Adrenal gland (tissue), 12 donors: ENCODE results near the gene ETNK2. TPM values are rescaled to one million over a fixed set of nuclear protein-coding genes. Genes with fewer than 3 reads are reported as not detected.
A peak's percentile ranks its signal among the peaks of the same experiment; 100 is the strongest.

ENCODE experiments used
- DNase-seq, 7 donors: peaks; one replicate each; pipeline ENCODE4 v3.0.0-alpha.2; 2019 to 2020
- H3K27ac ChIP-seq, 5 donors: fragments of 200-600 bp; sonication (generic) in 4 of 5; 1 replicate in 3 of 5; 2 replicates in 2 of 5; pipeline versions ENCODE4 v1.5.1 to v1.8.0; 2016 to 2020; ENCODE audit warnings: mild to moderate bottlenecking in 1 of 5
- H3K27me3 ChIP-seq: fragments of 200-600 bp; 2 replicates; pipeline ENCODE4 v1.8.0; 2021
- H3K36me3 ChIP-seq, 2 donors: fragments of 200-600 bp; replicated peaks in 1 of 2; 1 replicate in 1 of 2; 2 replicates in 1 of 2; pipeline versions ENCODE4 v1.5.1 to v1.8.0; 2018 to 2022
- H3K4me1 ChIP-seq, 2 donors: fragments of 200-600 bp; replicated peaks in 1 of 2; 1 replicate in 1 of 2; 2 replicates in 1 of 2; pipeline versions ENCODE4 v1.5.1 to v1.8.0; 2018 to 2021
- H3K4me3 ChIP-seq, 4 donors: fragments of 200-600 bp; sonication (generic) in 3 of 4; one replicate each; pipeline ENCODE4 v1.5.1; 2016 to 2018
- H3K9me3 ChIP-seq, 3 donors: fragments of 200-600 bp; sonication (generic) in 1 of 3; replicated peaks in 1 of 3; 1 replicate in 2 of 3; 2 replicates in 1 of 3; pipeline versions ENCODE4 v1.5.1 to v1.8.0; 2016 to 2021
- POLR2A ChIP-seq, 2 donors: fragments of 450-650 bp; IDR thresholded peaks; one replicate each; pipeline ENCODE4 v1.6.1; 2017; ENCODE audit warnings: antibody characterized with exemption in 2 of 2, mild to moderate bottlenecking in 2 of 2, moderate library complexity in 1 of 2
- WGBS, 4 donors: extraction: QIAGEN DNeasy Blood & Tissue Kit in 2 of 4; methylation state at CpG; one replicate each; pipeline versions ENCODE4 v1.1.5 to v1.1.7; 2013 to 2017; 5-methylcytosine and 5-hydroxymethylcytosine counted together
- intact Hi-C, 2 donors: fragments of 100-400 bp; cut with DNase I; formaldehyde crosslinking; loops; one replicate each; pipeline versions ENCODE4 v1.14.1 to v1.15.0; 2022 to 2023
- polyA plus RNA-seq, 3 donors: library from polyadenylated mRNA; stranded (reverse); fragments of 200-250 nt in 2 of 3; fragments of 350-450 nt in 1 of 3; fragmentation: Illumina TruSeq in 1 of 3; extraction: RNeasy Lipid Tissue Mini Kit (QIAGEN cat#74804) in 1 of 3; gene quantifications; one replicate each; pipeline ENCODE4 v1.2.3, GENCODE V29; 2013 to 2014
- total RNA-seq, 9 donors: library from RNA; depleted of rRNA in 4 of 9; stranded (reverse); fragments of >200 nt in 4 of 9; fragments of 120-200 nt in 1 of 9; fragmentation: NEBNext Ultra II Directional in 1 of 9; extraction: Animal tissue kit (Norgen Biotek cat#: 25700) in 1 of 9; gene quantifications; one replicate each; pipeline versions ENCODE4 v1.1.0 to v1.2.4, GENCODE V29; 2013 to 2023
- TF ChIP-seq, protein P1 (sequence below), 6 experiments: fragments of 450-650 bp in 4 of 6; fragments of 200-600 bp in 2 of 6; sonication (generic) in 1 of 6; IDR thresholded peaks; 1 replicate in 5 of 6; 2 replicates in 1 of 6; pipeline versions ENCODE4 v1.5.1 to v1.8.0; 2016 to 2021; ENCODE audit warnings: antibody characterized with exemption in 6 of 6, mild to moderate bottlenecking in 2 of 6, moderate library complexity in 1 of 6
- donor health status: healthy with polysubstance abuse.
- donor health status: Bipolar disorder and iron deficiency.
- donor health status: DM: yes; HTN: yes; CAD: no.
- donor health status: DM: no; HTN: no; CAD: no.
- donor health status: DM: no; HTN: no; CAD: no.
- donor health status: DM: yes; HTN: yes; CAD: no.

Gene ETNK2
- total and polyA plus RNA-seq, 12 donors, result 3.1 to 78.6 (median 9.3) TPM

DNA sequence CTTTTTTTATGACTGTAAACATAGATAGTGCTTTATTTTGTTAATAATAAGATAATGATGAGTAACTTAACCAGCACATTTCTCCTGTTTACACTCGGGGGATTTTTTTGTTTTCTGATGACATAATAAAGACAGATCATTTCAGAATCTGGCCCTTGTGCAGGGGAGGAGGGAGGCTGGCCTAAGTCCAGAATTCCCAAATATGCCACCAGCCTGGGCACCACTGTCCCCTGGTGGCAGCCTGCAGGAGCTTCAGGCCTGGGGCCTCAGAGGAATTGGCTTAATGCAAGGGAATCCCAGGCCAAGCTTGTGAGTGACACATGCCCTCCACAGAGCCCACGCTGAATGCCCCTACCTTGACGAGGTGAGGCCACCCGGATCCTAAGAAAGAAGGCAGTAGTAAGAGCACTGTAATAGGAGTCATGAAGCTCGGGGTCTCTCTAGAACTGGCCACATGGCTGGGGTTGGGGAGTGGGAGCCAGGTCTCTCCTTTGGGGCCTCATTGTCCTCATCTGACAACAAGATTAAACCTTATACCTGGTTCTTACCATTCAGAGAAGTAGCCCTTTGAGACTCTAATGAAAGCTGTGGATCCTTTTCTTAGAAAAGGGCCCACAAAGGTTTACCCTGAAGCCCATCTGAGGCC lies 24.1 kb downstream of the ETNK2 start:
- Histone ChIP-seq H3K27me3 (no peaks in the 10 kb centered on the region), H3K36me3 (peaks cover 0 to 38% of the 10 kb centered on the region in 2 donors), H3K4me3 (no peak overlapping the region), H3K4me1 (peaks cover 32 to 48% of the 10 kb centered on the region in 2 donors), H3K9me3 (no peaks in the 10 kb centered on the region), H3K27ac (peak overlapping the region in 2 of 5 donors; percentile 19 to 48)
- 30 to 35% (median 31%) methylated on average over 5 of the region's 5 CpGs for WGBS, 4 donors
- peak; percentile 73 to 90 (median 85) for DNase-seq
- TF ChIP-seq, protein P1, sequence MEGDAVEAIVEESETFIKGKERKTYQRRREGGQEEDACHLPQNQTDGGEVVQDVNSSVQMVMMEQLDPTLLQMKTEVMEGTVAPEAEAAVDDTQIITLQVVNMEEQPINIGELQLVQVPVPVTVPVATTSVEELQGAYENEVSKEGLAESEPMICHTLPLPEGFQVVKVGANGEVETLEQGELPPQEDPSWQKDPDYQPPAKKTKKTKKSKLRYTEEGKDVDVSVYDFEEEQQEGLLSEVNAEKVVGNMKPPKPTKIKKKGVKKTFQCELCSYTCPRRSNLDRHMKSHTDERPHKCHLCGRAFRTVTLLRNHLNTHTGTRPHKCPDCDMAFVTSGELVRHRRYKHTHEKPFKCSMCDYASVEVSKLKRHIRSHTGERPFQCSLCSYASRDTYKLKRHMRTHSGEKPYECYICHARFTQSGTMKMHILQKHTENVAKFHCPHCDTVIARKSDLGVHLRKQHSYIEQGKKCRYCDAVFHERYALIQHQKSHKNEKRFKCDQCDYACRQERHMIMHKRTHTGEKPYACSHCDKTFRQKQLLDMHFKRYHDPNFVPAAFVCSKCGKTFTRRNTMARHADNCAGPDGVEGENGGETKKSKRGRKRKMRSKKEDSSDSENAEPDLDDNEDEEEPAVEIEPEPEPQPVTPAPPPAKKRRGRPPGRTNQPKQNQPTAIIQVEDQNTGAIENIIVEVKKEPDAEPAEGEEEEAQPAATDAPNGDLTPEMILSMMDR (IDR thresholded peaks at IDR 0.05), result peak; percentile 98 to 99 (median 99)
- TF ChIP-seq POLR2A (IDR thresholded peaks at IDR 0.05), result no peak
- intact Hi-C loops, result loop anchor here (2.0 to 5.0 kb wide), 3 partner anchors 50 to 257 kb away; no protein-coding TSS in a partner anchor

DNA sequence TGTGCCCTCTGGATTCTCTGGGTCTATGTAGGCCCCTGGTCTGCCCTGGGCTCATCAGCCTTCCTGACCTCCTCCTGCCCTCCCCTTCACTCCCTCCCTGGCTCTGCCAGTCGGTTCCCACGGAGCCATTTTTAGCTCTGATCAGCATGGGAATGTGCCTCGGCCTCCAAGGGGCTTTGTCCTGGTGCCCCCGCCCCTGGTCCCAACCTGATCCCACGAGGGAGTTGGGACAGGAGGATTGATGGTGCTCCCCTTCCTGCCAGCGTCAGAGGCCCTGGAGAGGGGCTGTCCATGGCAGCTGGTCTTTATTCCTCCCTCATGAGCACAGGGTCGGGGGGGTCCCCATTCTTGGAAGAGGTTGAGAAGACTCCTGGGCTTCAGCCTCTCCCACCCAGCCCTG lies 24.9 kb downstream of the ETNK2 start:
- H3K4me1 ChIP-seq, result peaks cover 32 to 48% of the 10 kb centered on the region in 2 donors
- no peaks in the 10 kb centered on the region for H3K9me3 ChIP-seq
- WGBS, 4 donors, result 28 to 44% (median 35%) methylated on average over 1 to 7 of the region's 7 CpGs
- intact Hi-C loops, result loop anchor here (5.0 kb wide), 2 partner anchors 50 to 255 kb away; no protein-coding TSS in a partner anchor
- no peak overlapping the region for H3K4me3 ChIP-seq
- TF ChIP-seq POLR2A (IDR thresholded peaks at IDR 0.05), result no peak
- TF ChIP-seq, protein P1 (IDR thresholded peaks at IDR 0.05), result no peak
- H3K36me3 ChIP-seq, result peaks cover 0 to 46% of the 10 kb centered on the region in 2 donors
- DNase-seq, result no peak
- H3K27ac ChIP-seq, result peak overlapping the region in 2 of 5 donors; percentile 59 to 69
- no peaks in the 10 kb centered on the region for H3K27me3 ChIP-seq

DNA sequence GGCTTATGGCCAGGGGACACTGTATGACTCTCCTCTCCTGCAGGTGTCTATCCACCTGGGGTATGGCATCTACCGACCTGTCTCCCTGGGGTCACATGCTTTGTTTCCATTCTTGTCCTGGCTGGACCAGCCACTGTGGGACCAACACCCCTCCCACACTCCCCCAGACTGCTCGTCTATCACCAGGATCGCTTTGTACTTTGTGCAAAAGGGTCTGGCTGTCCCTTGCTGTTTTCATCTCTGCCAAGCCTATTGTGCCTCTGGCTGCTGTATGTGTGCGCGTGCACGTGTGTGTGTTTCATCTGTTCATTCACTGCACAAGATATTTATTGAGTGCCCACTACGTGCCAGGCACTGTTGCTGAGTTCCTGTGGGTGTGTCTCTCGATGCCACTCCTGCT lies 25.5 kb downstream of the ETNK2 start:
- H3K36me3 ChIP-seq, result peaks cover 0 to 49% of the 10 kb centered on the region in 2 donors
- intact Hi-C loops, result loop anchor here (5.0 kb wide), 2 partner anchors 49 to 254 kb away; no protein-coding TSS in a partner anchor
- 70 to 78% (median 73%) methylated on average over 8 of the region's 8 CpGs for WGBS, 4 donors

DNA sequence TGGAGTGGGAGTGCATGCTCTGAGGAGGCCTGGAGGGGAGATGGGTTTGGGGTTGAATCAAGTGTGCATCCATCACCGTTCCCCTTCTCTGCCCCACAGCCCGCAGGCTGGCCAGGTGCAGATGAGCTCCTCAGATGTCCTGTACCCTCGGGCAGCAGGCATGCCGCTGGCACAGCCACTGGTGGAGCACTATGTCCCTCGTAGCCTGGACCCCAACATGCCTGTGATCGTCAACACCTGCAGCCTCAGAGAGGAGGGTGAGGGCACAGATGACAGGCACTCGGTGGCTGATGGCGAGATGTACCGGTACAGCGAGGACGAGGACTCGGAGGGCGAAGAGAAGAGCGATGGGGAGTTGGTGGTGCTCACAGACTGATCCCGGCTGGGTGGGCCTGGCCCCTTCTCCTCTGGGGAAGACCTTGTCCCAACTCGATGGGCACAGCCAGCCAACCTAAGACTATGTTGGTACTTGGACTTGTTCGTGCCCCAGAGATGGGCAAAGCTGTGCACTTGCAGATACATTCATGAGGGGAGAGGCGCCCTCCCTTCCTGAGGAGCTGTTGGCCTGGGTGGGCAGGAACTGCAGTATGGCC lies 26.0 kb downstream of the ETNK2 start:
- Histone ChIP-seq H3K27me3 (no peaks in the 10 kb centered on the region), H3K27ac (peak overlapping the region in 2 of 5 donors; percentile 35 to 59), H3K9me3 (no peaks in the 10 kb centered on the region), H3K4me1 (peaks cover 25 to 38% of the 10 kb centered on the region in 2 donors), H3K4me3 (no peak overlapping the region), H3K36me3 (peaks cover 0 to 49% of the 10 kb centered on the region in 2 donors)
- intact Hi-C loops, result loop anchor here (5.0 kb wide), 2 partner anchors 49 to 254 kb away; no protein-coding TSS in a partner anchor
- WGBS, 4 donors, result 90 to 93% (median 91%) methylated on average over 12 to 18 of the region's 18 CpGs
- no peak for DNase-seq
- TF ChIP-seq, protein P1 (IDR thresholded peaks at IDR 0.05), result no peak
- TF ChIP-seq POLR2A (IDR thresholded peaks at IDR 0.05), result no peak

More for the DNA sequence above, 25.5 kb downstream of the ETNK2 start:
- no peaks in the 10 kb centered on the region for H3K27me3 ChIP-seq
- no peaks in the 10 kb centered on the region for H3K9me3 ChIP-seq
- no peak overlapping the region for H3K4me3 ChIP-seq
- peaks cover 30 to 43% of the 10 kb centered on the region in 2 donors for H3K4me1 ChIP-seq
- DNase-seq, result no peak
- peak overlapping the region in 2 of 5 donors; percentile 35 to 59 for H3K27ac ChIP-seq
- TF ChIP-seq POLR2A (IDR thresholded peaks at IDR 0.05), result no peak
- TF ChIP-seq, protein P1 (IDR thresholded peaks at IDR 0.05), result no peak
